Testis (tissue), 2 donors: Measurements from ENCODE around the gene NFE2L3.

Source experiments
- CTCF ChIP-seq, 3 experiments: fragments of 450-650 bp in 2 of 3; fragments of 200-600 bp in 1 of 3; sonication (generic) in 1 of 3; IDR thresholded peaks; one replicate each; pipeline ENCODE4 v1.5.1; 2016 to 2019; ENCODE audit warnings: antibody characterized with exemption in 3 of 3, mild to moderate bottlenecking in 2 of 3, moderate library complexity in 1 of 3
- POLR2A ChIP-seq: fragments of 450-650 bp; IDR thresholded peaks from one replicate; pipeline ENCODE4 v1.6.1; 2017; ENCODE audit warnings: antibody characterized with exemption, mild to moderate bottlenecking, moderate library complexity

- TF ChIP-seq CTCF (IDR thresholded peaks at IDR 0.05) (no peak), POLR2A (no peak)
Observed at GRCh38 chr7:26203016-26203415, 51.0 kb downstream of the NFE2L3 start.
